ENCODE measurements around the gene GABRG3.

DNA sequence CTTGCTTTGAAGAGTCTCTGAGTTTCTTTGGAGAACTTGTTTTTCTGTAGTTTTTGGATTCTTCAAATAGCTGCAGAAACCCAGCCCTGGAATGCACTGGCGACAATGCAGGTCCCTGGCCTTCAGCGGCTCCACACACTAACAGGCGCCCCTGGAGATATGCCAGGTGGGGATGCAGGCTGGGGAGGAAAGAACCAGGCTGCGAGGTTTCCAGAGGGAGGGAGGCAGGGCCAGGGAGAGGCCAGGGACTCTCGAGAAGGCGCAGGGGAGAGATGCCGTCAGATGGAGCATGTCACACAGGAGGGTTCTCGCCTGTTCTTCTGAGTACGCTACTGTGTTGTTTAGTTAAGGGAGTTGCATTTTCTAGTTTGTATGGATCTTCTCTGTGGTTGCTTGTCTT is 283.1 kb downstream of the GABRG3 start:
- TF ChIP-seq POLR2A (IDR thresholded peaks at IDR 0.05; ENCODE audit: low read length) (no peak), ZNF302 (CRISPR knock-in tag; IDR thresholded peaks at IDR 0.05) (no peak), SMC3 (IDR thresholded peaks at IDR 0.05) (no peak), RAD21 (conservative IDR thresholded peaks at IDR 0.05 in 1 of 2, IDR thresholded peaks at IDR 0.05 in 1 of 2) (no peak), RFX5 (IDR thresholded peaks at IDR 0.05) (no peak), HDAC2 (IDR thresholded peaks at IDR 0.05) (no peak), GATA3 (IDR thresholded peaks at IDR 0.05; ENCODE audit: borderline replicate concordance) (no peak)
- TF ChIP-seq, protein P1, sequence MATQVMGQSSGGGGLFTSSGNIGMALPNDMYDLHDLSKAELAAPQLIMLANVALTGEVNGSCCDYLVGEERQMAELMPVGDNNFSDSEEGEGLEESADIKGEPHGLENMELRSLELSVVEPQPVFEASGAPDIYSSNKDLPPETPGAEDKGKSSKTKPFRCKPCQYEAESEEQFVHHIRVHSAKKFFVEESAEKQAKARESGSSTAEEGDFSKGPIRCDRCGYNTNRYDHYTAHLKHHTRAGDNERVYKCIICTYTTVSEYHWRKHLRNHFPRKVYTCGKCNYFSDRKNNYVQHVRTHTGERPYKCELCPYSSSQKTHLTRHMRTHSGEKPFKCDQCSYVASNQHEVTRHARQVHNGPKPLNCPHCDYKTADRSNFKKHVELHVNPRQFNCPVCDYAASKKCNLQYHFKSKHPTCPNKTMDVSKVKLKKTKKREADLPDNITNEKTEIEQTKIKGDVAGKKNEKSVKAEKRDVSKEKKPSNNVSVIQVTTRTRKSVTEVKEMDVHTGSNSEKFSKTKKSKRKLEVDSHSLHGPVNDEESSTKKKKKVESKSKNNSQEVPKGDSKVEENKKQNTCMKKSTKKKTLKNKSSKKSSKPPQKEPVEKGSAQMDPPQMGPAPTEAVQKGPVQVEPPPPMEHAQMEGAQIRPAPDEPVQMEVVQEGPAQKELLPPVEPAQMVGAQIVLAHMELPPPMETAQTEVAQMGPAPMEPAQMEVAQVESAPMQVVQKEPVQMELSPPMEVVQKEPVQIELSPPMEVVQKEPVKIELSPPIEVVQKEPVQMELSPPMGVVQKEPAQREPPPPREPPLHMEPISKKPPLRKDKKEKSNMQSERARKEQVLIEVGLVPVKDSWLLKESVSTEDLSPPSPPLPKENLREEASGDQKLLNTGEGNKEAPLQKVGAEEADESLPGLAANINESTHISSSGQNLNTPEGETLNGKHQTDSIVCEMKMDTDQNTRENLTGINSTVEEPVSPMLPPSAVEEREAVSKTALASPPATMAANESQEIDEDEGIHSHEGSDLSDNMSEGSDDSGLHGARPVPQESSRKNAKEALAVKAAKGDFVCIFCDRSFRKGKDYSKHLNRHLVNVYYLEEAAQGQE (IDR thresholded peaks at IDR 0.05) = no peak
- TF ChIP-seq, protein P2, sequence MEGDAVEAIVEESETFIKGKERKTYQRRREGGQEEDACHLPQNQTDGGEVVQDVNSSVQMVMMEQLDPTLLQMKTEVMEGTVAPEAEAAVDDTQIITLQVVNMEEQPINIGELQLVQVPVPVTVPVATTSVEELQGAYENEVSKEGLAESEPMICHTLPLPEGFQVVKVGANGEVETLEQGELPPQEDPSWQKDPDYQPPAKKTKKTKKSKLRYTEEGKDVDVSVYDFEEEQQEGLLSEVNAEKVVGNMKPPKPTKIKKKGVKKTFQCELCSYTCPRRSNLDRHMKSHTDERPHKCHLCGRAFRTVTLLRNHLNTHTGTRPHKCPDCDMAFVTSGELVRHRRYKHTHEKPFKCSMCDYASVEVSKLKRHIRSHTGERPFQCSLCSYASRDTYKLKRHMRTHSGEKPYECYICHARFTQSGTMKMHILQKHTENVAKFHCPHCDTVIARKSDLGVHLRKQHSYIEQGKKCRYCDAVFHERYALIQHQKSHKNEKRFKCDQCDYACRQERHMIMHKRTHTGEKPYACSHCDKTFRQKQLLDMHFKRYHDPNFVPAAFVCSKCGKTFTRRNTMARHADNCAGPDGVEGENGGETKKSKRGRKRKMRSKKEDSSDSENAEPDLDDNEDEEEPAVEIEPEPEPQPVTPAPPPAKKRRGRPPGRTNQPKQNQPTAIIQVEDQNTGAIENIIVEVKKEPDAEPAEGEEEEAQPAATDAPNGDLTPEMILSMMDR (IDR thresholded peaks at IDR 0.05) = no peak
